ENCODE measurements around the gene TGFA.

Gene TGFA

DNA sequence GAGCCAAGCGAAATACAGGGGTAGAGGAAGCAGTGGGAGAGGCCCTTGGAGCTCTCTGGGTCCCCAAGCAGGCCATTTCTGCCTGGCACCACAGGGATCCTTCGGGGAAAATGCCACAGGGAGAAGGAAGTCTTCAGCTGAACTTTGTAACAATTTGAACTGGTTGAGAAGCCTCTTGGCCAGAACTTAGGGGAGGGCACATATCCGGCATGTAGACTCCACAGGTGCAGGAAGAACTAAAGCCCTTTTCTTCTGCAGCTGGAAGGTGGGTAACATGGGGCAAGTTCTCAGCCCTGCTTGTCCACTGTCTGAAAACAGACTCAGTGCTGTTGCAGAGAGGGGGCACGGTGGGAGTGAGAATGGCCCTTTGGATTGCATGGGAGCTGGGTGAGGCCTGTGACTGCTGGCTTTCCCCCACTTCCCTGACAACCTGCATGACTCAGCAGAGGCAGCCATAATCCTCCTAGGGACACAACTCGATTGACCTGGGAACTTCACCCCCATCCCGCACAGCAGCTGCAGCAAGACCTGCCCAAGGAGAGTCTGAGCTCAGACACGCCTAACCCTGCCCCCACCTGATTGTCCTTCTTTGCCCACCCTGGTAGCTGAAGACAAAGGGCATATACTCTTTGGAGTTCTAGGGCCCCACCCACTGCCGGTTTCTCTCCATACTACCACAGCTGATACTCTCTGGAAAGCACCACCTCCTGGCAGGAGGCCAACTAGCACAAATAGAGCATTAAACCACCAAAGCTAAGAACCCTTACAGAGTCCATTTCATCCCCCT lies 150.2 kb downstream of the TGFA start:
- Histone ChIP-seq H3K36me3 (ENCODE audit: control insufficient read depth, insufficient read depth, low read length) (no peaks in the 10 kb centered on the region), H3K4me3 (ENCODE audit: low read length) (no peak overlapping the region), H3K9ac (ENCODE audit: low read length) (no peak overlapping the region), H3K27me3 (ENCODE audit: control insufficient read depth, insufficient read depth, low read length) (no peaks in the 10 kb centered on the region), H3K4me1 (ENCODE audit: control insufficient read depth, insufficient read depth, low read length) (no peaks in the 10 kb centered on the region), H3K27ac (ENCODE audit: low read depth, low read length) (no peak overlapping the region)

GRCh38 chr2:70400539-70400938 lies 153.1 kb downstream of the TGFA start:
- Histone ChIP-seq H3K4me3 (ENCODE audit: low read length) (no peak overlapping the region), H3K27ac (ENCODE audit: low read depth, low read length) (no peak overlapping the region), H3K27me3 (ENCODE audit: control insufficient read depth, insufficient read depth, low read length) (no peaks in the 10 kb centered on the region), H3K9ac (ENCODE audit: low read length) (no peak overlapping the region), H3K36me3 (ENCODE audit: control insufficient read depth, insufficient read depth, low read length) (no peaks in the 10 kb centered on the region), H3K4me1 (ENCODE audit: control insufficient read depth, insufficient read depth, low read length) (no peaks in the 10 kb centered on the region)

- H3K4me3 ChIP-seq (ENCODE audit: low read length): no peak overlapping the region
- H3K27ac ChIP-seq (ENCODE audit: low read depth, low read length): no peak overlapping the region
- H3K9ac ChIP-seq (ENCODE audit: low read length): no peak overlapping the region
- no peaks in the 10 kb centered on the region for H3K36me3 ChIP-seq (ENCODE audit: control insufficient read depth, insufficient read depth, low read length)
- H3K4me1 ChIP-seq (ENCODE audit: control insufficient read depth, insufficient read depth, low read length): no peaks in the 10 kb centered on the region
- no peaks in the 10 kb centered on the region for H3K27me3 ChIP-seq (ENCODE audit: control insufficient read depth, insufficient read depth, low read length)
These were observed 154.6 kb downstream of the TGFA start for GRCh38 chr2:70399046-70399445.

Measured in rectal smooth muscle tissue (tissue), 1 donor.